CD4-positive, alpha-beta T cell treated with Interleukin-15 for 4 hours (primary cell): Measurements from ENCODE around the gene THSD4.

ENCODE experiments used
- DNase-seq: peaks from one replicate; pipeline ENCODE4 v3.0.0-alpha.2; 2020; ENCODE audit warnings: low spot score

THSD4 gene

GRCh38 chr15:71753346-71753745, 638.1 kb downstream of the THSD4 start:
- no peak for DNase-seq

GRCh38 chr15:71754660-71755059, 639.4 kb downstream of the THSD4 start:
- DNase-seq, result no peak

GRCh38 chr15:71755092-71755970, 640.1 kb downstream of the THSD4 start:
- no peak for DNase-seq

- no peak for DNase-seq
Measured at GRCh38 chr15:71756599-71757352, 641.5 kb downstream of the THSD4 start.

- DNase-seq, result no peak
Measured at GRCh38 chr15:71757741-71758530, 642.7 kb downstream of the THSD4 start.

- DNase-seq, result no peak
Measured at GRCh38 chr15:71758711-71759110, 643.4 kb downstream of the THSD4 start.

GRCh38 chr15:71760852-71761251, 645.6 kb downstream of the THSD4 start:
- DNase-seq, result no peak

GRCh38 chr15:71761649-71762048, 646.4 kb downstream of the THSD4 start:
- DNase-seq, result no peak

GRCh38 chr15:71768184-71768583, 652.9 kb downstream of the THSD4 start:
- DNase-seq, result no peak

GRCh38 chr15:71773206-71773859, 658.1 kb downstream of the THSD4 start:
- no peak for DNase-seq

- no peak for DNase-seq
Measured at GRCh38 chr15:71775856-71776255, 660.6 kb downstream of the THSD4 start.

- DNase-seq, result no peak
Measured at GRCh38 chr15:71776304-71776703, 661.0 kb downstream of the THSD4 start.

GRCh38 chr15:71777216-71777943, 662.1 kb downstream of the THSD4 start:
- no peak for DNase-seq

- no peak for DNase-seq
Measured at GRCh38 chr15:71779073-71779797, 664.0 kb downstream of the THSD4 start.

GRCh38 chr15:71780115-71780976, 665.1 kb downstream of the THSD4 start:
- peak; percentile 18 for DNase-seq

GRCh38 chr15:71781179-71781964, 666.1 kb downstream of the THSD4 start:
- DNase-seq, result no peak

GRCh38 chr15:71781965-71782265, 666.6 kb downstream of the THSD4 start:
- no peak for DNase-seq

GRCh38 chr15:71782422-71783165, 667.3 kb downstream of the THSD4 start:
- DNase-seq, result no peak
